GM23338 (cell line): ENCODE measurements around the gene PCNX3. TPM values are rescaled to one million over a fixed set of nuclear protein-coding genes. Genes with fewer than 3 reads are reported as not detected.

ENCODE experiments used
- ATAC-seq: fragments of 200-7000 bp; cut with Tn5 transposase; 3 replicates; pipeline ENCODE4 v1.9.1; 2020
- DNase-seq: peaks from one replicate; pipeline ENCODE4 v3.0.0-alpha.2; 2015; ENCODE audit warnings: low spot score
- H2AFZ ChIP-seq: fragments of 200-600 bp; sonication (generic); 2 replicates; pipeline ENCODE4 v1.8.0; 2016; ENCODE audit warnings: antibody characterized with exemption, mild to moderate bottlenecking, moderate library complexity
- H3F3A ChIP-seq: fragments of 200-600 bp; sonication (generic); replicated peaks from 2 replicates; pipeline ENCODE4 v1.8.0; 2017; ENCODE audit warnings: antibody characterized with exemption, mixed run types, low read depth
- H3K27ac ChIP-seq: fragments of 200-600 bp; sonication (generic); 2 replicates; pipeline ENCODE4 v1.6.1; 2016; ENCODE audit warnings: low read depth
- H3K27me3 ChIP-seq: fragments of 200-600 bp; sonication (generic); 2 replicates; pipeline ENCODE4 v1.8.0; 2016; ENCODE audit warnings: mild to moderate bottlenecking, mixed run types, moderate library complexity; ENCODE audit not compliant: insufficient read depth
- H3K36me3 ChIP-seq: fragments of 200-600 bp; sonication (generic); 2 replicates; pipeline ENCODE4 v1.8.0; 2016; ENCODE audit warnings: mild to moderate bottlenecking; ENCODE audit not compliant: insufficient read depth
- H3K4me1 ChIP-seq: fragments of 200-600 bp; sonication (generic); 2 replicates; pipeline ENCODE4 v1.8.0; 2016; ENCODE audit warnings: mild to moderate bottlenecking, moderate library complexity; ENCODE audit not compliant: insufficient read depth
- H3K4me2 ChIP-seq: fragments of 200-600 bp; sonication (generic); 2 replicates; pipeline ENCODE4 v1.7.1; 2017; ENCODE audit warnings: mixed run types
- H3K4me3 ChIP-seq: fragments of 200-600 bp; sonication (generic); 2 replicates; pipeline ENCODE4 v1.6.1; 2016; ENCODE audit warnings: mixed run types
- H3K79me2 ChIP-seq: fragments of 200-600 bp; sonication (generic); replicated peaks from 2 replicates; pipeline ENCODE4 v1.8.0; 2017; ENCODE audit warnings: mild to moderate bottlenecking; ENCODE audit not compliant: insufficient read depth
- H3K9me2 ChIP-seq: fragments of 200-600 bp; sonication (generic); 2 replicates; pipeline ENCODE4 v1.8.0; 2017; ENCODE audit not compliant: insufficient read depth
- H4K20me1 ChIP-seq: fragments of 200-600 bp; sonication (generic); replicated peaks from 2 replicates; pipeline ENCODE4 v1.8.0; 2017; ENCODE audit warnings: mild to moderate bottlenecking; ENCODE audit not compliant: insufficient read depth
- H3K27ac Mint-ChIP-seq: 2 replicates; pipeline ENCODE4 v1.8.0; 2020; ENCODE audit warnings: inconsistent platforms, mild to moderate bottlenecking, moderate library complexity, mixed read lengths
- H3K27me3 Mint-ChIP-seq: 3 replicates; pipeline ENCODE4 v1.8.0; 2022; ENCODE audit warnings: low read depth, mild to moderate bottlenecking, moderate library complexity, mixed read lengths, inconsistent platforms; ENCODE audit not compliant: insufficient read depth, poor library complexity
- H3K36me3 Mint-ChIP-seq: 3 replicates; pipeline ENCODE4 v1.8.0; 2021; ENCODE audit warnings: low read depth, mild to moderate bottlenecking, inconsistent platforms, moderate library complexity, mixed read lengths
- H3K4me1 Mint-ChIP-seq: 3 replicates; pipeline ENCODE4 v1.8.0; 2020; ENCODE audit warnings: mild to moderate bottlenecking, inconsistent platforms, mixed read lengths
- H3K4me3 Mint-ChIP-seq: 3 replicates; pipeline ENCODE4 v1.8.0; 2021; ENCODE audit warnings: moderate library complexity, mild to moderate bottlenecking, inconsistent platforms, mixed read lengths
- H3K9me3 Mint-ChIP-seq: 3 replicates; pipeline ENCODE4 v1.8.0; 2020; ENCODE audit warnings: moderate library complexity, mild to moderate bottlenecking, inconsistent platforms, mixed read lengths
- NANOG ChIP-seq: IDR thresholded peaks from 2 replicates; pipeline ENCODE4 v1.6.1; 2016; ENCODE audit warnings: antibody characterized with exemption, borderline replicate concordance
- POLR2AphosphoS5 ChIP-seq: IDR thresholded peaks from 2 replicates; pipeline ENCODE4 v1.6.1; 2016; ENCODE audit warnings: antibody characterized with exemption, low read depth
- polyA plus RNA-seq: library from polyadenylated mRNA; unstranded; fragments of >200 nt; fragmentation: Nextera tagmentation; extraction: Ambion mirVana; gene quantifications from 2 replicates; pipeline ENCODE4 v1.2.1, GENCODE V29; 2016
- total RNA-seq: library from RNA; depleted of rRNA; stranded (reverse); fragments of >200 nt; shearing (Covaris generic); gene quantifications from 2 replicates; pipeline ENCODE4 v1.2.3, GENCODE V29; 2014
- TF ChIP-seq, protein P1 (sequence below): fragments of 250-450 bp; sonication (Bioruptor Pico); IDR thresholded peaks from 2 replicates; pipeline ENCODE4 v1.5.0; 2020; ENCODE audit warnings: mild to moderate bottlenecking, moderate library complexity

Gene PCNX3
- total and polyA plus RNA-seq, 2 experiments from 2014 or later: 8.7 to 52.2 TPM

DNA sequence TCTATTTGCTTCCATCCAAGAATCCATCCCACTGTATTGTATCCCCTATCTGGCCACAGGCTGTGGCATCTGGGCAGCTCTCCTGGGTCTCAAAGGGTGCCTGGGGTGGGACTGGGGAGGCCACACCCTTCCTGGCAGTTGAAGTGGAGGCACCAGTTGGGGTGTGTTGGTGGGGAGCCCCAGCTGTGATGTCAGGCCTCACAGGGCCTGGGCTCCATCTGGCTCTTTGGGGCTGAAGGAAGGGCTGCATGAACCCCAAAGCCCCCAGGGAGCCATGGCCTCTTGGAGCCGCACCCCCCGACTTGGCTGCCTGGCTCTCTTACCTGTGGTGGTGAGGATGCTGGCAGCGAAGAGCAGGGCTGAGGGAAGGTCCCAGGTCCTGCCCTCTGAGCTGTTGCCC lies 20.4 kb upstream of the PCNX3 start:
- Histone ChIP-seq H3K9me2 (no peaks in the 10 kb centered on the region), H3K36me3 (no peaks in the 10 kb centered on the region; the same call in 1 of the 2 replicates), H3K27ac (no peak overlapping the region), H2AFZ (no peak overlapping the region), H3K27me3 (peaks cover 42% of the 10 kb centered on the region), H3K4me2 (no peak overlapping the region), H3K4me3 (no peak overlapping the region), H4K20me1 (no peaks in the 10 kb centered on the region; the same call in 1 of the 2 replicates), H3K4me1 (peaks cover 13% of the 10 kb centered on the region; the same call in 1 of the 2 replicates), H3F3A (peaks cover 26% of the 10 kb centered on the region; the same call in 1 of the 2 replicates), H3K79me2 (no peaks in the 10 kb centered on the region)
- H3K36me3 Mint-ChIP-seq: peaks cover 9% of the 10 kb centered on the region; the same call in 2 of the 3 replicates
- no peak overlapping the region for H3K4me3 Mint-ChIP-seq
- TF ChIP-seq NANOG: no peak
- DNase-seq (no peak), ATAC-seq (no peak)
- no peak overlapping the region for H3K27ac Mint-ChIP-seq
- peaks cover 13% of the 10 kb centered on the region for H3K4me1 Mint-ChIP-seq
- H3K27me3 Mint-ChIP-seq: peaks cover 36% of the 10 kb centered on the region
- H3K9me3 Mint-ChIP-seq: no peaks in the 10 kb centered on the region; the same call in 2 of the 3 replicates

DNA sequence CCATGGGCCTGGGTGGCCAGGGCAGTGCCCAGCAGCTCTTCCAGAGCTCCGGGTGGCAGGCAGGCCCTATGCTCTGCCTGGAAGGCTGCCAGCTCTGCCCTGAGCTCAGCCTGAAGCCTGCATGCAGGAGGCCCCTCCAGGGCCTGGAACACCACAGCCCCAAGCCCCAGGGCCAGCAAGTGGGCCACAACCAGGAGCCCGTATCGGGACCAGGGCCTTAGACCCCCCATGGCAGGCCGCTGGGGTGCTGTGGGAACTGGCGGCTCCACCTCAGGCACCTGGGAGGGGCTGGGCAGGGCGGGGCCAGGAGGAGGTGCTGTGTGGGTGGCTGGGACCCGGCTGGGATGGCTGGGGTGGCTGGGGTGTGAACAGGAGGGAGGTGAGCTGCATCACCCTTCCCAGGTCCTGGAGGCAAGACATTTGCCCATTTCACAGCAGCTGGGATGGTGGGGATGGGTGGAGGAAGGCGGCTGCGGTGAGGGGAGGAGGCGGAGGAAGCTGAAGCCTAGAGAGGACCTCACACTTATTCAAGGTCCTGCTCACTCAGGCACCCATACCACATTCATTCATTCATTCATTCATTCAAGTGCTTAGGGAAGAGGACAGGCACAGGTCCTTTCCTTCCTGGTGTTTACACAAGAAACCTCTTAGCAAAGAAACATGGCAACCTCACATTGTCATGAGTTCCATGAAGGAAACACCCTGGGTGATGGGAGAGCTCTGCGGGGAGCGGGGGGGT lies 19.9 kb upstream of the PCNX3 start, which contains the start of gene KCNK7:
KCNK7 (minus strand) TSS at position 258 of the 739 bp plus-strand sequence; CDS start at position 230, 28 bp downstream.
- no peak for TF ChIP-seq POLR2AphosphoS5
- TF ChIP-seq, protein P1, sequence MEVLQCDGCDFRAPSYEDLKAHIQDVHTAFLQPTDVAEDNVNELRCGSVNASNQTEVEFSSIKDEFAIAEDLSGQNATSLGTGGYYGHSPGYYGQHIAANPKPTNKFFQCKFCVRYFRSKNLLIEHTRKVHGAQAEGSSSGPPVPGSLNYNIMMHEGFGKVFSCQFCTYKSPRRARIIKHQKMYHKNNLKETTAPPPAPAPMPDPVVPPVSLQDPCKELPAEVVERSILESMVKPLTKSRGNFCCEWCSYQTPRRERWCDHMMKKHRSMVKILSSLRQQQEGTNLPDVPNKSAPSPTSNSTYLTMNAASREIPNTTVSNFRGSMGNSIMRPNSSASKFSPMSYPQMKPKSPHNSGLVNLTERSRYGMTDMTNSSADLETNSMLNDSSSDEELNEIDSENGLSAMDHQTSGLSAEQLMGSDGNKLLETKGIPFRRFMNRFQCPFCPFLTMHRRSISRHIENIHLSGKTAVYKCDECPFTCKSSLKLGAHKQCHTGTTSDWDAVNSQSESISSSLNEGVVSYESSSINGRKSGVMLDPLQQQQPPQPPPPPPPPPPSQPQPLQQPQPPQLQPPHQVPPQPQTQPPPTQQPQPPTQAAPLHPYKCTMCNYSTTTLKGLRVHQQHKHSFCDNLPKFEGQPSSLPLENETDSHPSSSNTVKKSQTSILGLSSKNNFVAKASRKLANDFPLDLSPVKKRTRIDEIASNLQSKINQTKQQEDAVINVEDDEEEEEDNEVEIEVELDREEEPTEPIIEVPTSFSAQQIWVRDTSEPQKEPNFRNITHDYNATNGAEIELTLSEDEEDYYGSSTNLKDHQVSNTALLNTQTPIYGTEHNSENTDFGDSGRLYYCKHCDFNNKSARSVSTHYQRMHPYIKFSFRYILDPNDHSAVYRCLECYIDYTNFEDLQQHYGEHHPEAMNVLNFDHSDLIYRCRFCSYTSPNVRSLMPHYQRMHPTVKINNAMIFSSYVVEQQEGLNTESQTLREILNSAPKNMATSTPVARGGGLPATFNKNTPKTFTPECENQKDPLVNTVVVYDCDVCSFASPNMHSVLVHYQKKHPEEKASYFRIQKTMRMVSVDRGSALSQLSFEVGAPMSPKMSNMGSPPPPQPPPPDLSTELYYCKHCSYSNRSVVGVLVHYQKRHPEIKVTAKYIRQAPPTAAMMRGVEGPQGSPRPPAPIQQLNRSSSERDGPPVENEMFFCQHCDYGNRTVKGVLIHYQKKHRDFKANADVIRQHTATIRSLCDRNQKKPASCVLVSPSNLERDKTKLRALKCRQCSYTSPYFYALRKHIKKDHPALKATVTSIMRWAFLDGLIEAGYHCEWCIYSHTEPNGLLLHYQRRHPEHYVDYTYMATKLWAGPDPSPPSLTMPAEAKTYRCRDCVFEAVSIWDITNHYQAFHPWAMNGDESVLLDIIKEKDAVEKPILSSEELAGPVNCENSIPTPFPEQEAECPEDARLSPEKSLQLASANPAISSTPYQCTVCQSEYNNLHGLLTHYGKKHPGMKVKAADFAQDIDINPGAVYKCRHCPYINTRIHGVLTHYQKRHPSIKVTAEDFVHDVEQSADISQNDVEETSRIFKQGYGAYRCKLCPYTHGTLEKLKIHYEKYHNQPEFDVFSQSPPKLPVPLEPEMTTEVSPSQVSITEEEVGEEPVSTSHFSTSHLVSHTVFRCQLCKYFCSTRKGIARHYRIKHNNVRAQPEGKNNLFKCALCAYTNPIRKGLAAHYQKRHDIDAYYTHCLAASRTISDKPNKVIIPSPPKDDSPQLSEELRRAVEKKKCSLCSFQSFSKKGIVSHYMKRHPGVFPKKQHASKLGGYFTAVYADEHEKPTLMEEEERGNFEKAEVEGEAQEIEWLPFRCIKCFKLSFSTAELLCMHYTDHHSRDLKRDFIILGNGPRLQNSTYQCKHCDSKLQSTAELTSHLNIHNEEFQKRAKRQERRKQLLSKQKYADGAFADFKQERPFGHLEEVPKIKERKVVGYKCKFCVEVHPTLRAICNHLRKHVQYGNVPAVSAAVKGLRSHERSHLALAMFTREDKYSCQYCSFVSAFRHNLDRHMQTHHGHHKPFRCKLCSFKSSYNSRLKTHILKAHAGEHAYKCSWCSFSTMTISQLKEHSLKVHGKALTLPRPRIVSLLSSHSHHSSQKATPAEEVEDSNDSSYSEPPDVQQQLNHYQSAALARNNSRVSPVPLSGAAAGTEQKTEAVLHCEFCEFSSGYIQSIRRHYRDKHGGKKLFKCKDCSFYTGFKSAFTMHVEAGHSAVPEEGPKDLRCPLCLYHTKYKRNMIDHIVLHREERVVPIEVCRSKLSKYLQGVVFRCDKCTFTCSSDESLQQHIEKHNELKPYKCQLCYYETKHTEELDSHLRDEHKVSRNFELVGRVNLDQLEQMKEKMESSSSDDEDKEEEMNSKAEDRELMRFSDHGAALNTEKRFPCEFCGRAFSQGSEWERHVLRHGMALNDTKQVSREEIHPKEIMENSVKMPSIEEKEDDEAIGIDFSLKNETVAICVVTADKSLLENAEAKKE (CRISPR knock-in tag): no peak
- H3K4me1 Mint-ChIP-seq: peaks cover 10% of the 10 kb centered on the region
- Histone ChIP-seq H4K20me1 (no peaks in the 10 kb centered on the region; the same call in 1 of the 2 replicates), H3K27me3 (peaks cover 36% of the 10 kb centered on the region), H3K36me3 (no peaks in the 10 kb centered on the region; the same call in 1 of the 2 replicates), H3K4me2 (no peak within 1 kb of the TSS), H3F3A (peaks cover 22% of the 10 kb centered on the region; the same call in 1 of the 2 replicates), H3K4me1 (peaks cover 13% of the 10 kb centered on the region; the same call in 1 of the 2 replicates), H3K9me2 (no peaks in the 10 kb centered on the region), H3K27ac (no peak within 1 kb of the TSS), H2AFZ (no peak within 1 kb of the TSS), H3K4me3 (no peak within 1 kb of the TSS), H3K79me2 (no peaks in the 10 kb centered on the region)
- H3K27ac Mint-ChIP-seq: no peak within 1 kb of the TSS
- H3K4me3 Mint-ChIP-seq: no peak within 1 kb of the TSS
- no peak for ATAC-seq
- peaks cover 32% of the 10 kb centered on the region for H3K27me3 Mint-ChIP-seq
- no peak for DNase-seq
- peaks cover 7% of the 10 kb centered on the region; the same call in 2 of the 3 replicates for H3K36me3 Mint-ChIP-seq
- no peaks in the 10 kb centered on the region; the same call in 2 of the 3 replicates for H3K9me3 Mint-ChIP-seq
